GM13976 (cell line): ENCODE measurements around the gene RFX3.

Source experiments
- DNase-seq: peaks from one replicate; pipeline ENCODE4 v3.0.0; 2012; ENCODE audit warnings: low spot score
- in situ Hi-C: fragments of 300-500 bp; cut with MboI; formaldehyde crosslinking; loops from one replicate; pipeline ENCODE4 v1.12.0; 2022; ENCODE audit warnings: low sequenced_read_pairs, mixed read lengths, inconsistent platforms; ENCODE audit not compliant: unreplicated experiment
- TF ChIP-seq, protein P1 (sequence below): IDR thresholded peaks from 2 replicates; pipeline ENCODE4 v1.5.1; 2012; ENCODE audit warnings: borderline replicate concordance, mild to moderate bottlenecking; ENCODE audit not compliant: insufficient read depth; ENCODE audit errors: extremely low read depth, missing control alignments, control extremely low read depth

RFX3 gene

DNA sequence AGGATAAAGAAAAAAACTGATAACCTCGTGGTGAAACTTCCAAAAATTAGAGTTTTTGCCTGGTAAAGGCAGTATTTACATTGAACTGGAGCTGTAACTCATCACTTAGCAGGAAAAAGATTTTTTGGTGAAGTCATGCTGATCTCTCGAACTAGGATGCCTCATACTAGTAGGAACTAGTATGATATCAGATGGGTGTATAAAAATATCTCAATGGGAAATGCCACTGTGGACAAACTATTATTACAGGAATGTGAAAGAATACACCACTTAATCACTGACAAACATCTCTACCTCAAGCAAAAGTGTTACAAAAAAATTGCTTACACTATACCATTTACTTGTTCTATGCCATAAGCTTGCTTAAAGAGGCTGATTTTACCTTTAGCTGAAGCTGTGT is 28.4 kb downstream of the RFX3 start:
- in situ Hi-C loops: no loop called here
- TF ChIP-seq, protein P1, sequence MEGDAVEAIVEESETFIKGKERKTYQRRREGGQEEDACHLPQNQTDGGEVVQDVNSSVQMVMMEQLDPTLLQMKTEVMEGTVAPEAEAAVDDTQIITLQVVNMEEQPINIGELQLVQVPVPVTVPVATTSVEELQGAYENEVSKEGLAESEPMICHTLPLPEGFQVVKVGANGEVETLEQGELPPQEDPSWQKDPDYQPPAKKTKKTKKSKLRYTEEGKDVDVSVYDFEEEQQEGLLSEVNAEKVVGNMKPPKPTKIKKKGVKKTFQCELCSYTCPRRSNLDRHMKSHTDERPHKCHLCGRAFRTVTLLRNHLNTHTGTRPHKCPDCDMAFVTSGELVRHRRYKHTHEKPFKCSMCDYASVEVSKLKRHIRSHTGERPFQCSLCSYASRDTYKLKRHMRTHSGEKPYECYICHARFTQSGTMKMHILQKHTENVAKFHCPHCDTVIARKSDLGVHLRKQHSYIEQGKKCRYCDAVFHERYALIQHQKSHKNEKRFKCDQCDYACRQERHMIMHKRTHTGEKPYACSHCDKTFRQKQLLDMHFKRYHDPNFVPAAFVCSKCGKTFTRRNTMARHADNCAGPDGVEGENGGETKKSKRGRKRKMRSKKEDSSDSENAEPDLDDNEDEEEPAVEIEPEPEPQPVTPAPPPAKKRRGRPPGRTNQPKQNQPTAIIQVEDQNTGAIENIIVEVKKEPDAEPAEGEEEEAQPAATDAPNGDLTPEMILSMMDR: no peak
- no peak for DNase-seq

DNA sequence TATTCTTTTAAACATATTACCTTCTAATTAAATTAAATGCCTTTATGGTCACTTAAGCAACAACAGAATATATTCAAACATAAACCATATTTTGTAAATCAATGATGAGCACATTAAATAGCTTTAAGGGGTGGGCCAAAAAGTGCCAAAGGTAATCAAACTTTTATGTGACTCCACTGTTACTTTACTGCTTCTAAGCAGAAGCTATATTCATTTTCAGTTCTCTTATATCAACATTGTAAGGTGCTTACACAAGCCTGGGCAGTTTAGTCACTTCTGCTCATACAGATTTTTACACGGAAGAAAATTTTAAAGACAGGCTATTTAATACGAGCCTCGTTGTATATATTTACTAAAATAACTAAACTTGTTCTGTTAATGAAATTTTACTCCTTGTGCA is 29.9 kb downstream of the RFX3 start:
- in situ Hi-C loops: no loop called here

DNA sequence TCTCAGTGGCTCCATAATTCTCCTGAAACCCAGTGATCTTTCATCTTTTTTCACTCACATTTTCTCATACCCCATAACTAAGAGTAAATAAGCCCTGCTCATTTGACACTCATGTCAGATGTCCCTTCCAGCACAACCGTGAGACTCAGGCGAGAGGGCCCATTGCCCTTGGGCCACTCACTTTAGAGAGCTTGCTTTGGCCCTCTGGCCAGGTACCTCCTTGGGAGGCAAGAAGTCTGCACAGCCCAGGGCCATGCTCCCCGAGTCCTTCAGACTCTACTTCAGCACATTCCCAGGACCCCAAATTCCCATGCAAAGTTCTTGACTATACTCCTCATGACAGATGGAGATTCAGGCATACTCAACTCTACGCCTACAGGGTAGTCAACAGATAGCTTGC is 33.6 kb downstream of the RFX3 start:
- no peak for DNase-seq
- TF ChIP-seq, protein P1: no peak
- in situ Hi-C loops: no loop called here

More for the DNA sequence above, 29.9 kb downstream of the RFX3 start:
- TF ChIP-seq, protein P1: no peak
- no peak for DNase-seq

DNA sequence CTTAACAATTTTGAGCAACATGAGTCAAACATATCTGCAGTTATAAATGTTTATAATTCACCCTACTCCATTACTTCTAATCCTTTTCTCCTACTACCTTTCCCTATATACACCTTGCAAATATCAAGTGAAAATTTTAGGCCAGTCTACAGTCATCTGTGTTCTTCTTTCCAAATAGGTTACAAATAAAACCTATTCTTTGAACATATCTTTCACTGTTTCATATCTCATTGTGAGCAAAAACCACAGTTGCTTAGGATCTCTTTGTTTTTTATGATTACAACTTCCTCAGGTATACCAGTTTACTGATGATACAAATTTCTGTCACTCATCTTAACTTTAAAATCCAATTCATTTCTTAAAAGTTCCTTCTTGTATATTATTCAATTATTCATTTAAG is 34.4 kb downstream of the RFX3 start:
- in situ Hi-C loops: no loop called here
- TF ChIP-seq, protein P1: no peak

DNA sequence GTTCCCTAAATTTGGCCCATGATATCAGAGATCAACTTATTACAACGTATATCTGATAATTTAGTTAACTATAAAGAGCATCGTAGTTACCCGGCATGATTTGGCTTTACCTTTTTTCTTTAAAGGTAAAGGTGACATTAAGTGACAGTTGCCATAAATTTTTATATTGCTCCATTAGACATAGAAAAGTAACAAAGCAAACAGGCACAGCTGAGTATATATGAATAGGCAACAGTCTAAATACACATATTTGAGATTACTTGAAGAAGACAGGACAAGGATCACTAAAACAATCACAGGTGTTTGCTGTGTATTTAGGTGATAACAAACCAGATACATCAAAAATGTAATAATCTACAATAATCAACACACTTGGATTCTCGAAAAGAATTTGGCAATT is 34.8 kb downstream of the RFX3 start:
- in situ Hi-C loops: no loop called here
- no peak for DNase-seq
- TF ChIP-seq, protein P1: no peak

More for the DNA sequence above, 34.4 kb downstream of the RFX3 start:
- no peak for DNase-seq

DNA sequence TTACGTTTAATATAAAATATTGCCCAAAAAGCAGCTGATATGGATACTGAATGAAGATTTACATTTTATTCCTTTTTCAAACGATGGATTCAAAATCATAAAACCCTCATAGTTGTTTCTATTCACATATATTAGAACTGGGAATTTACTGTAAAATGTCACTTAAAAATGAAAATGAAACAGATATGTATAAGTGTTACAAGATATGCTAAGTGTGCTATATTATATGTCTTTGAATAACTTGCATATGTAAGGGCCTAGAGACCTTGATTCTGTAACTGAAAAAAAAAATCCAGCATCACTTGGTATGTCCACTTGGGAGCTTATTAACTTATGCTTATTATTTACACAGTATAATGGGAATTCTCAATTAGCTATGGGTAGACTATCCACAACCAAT is 43.2 kb downstream of the RFX3 start:
- DNase-seq: no peak
- TF ChIP-seq, protein P1: no peak
- in situ Hi-C loops: no loop called here

DNA sequence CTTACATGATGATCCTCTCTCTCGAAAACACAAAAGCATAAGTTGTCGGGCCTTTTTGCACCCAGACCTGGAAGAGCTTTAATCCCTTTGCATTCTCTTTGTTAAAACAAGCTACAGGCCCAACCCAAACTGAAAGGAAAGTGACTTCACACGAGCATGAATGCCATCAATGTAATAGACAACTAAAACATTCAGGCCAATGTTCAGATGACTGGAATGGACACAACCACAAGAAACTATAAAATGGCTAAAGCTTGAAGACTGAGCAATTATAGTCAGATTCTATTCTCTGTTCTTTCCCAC is 45.5 kb downstream of the RFX3 start:
- TF ChIP-seq, protein P1: no peak
- in situ Hi-C loops: no loop called here
- DNase-seq: no peak
